HCT116 (cell line): ENCODE data around the gene TTLL7. TPM values are rescaled to one million over a fixed set of nuclear protein-coding genes. Genes with fewer than 3 reads are reported as not detected.

ENCODE experiments used
- ATAC-seq: fragments of 200-7000 bp; cut with Tn5 transposase; 2 replicates; pipeline ENCODE4 v1.9.1; 2020; ENCODE audit warnings: mild to moderate bottlenecking, moderate library complexity
- BruUV-seq: library from RNA; stranded (reverse); fragments of 400-500 nt; replicated peaks from 2 replicates; lab custom pipeline; 2021; lab: Mats Ljungman, UMichigan
- CTCF ChIA-PET: fragments of 300-600 bp; sonication (Branson Sonifier 250); formaldehyde crosslinking; loops from one replicate; lab custom pipeline; 2021; ENCODE audit warnings: antibody characterized with exemption; lab: Charles Lee
- POLR2A ChIA-PET: fragments of 300-600, 350-600 bp; sonication (Branson Sonifier 250); formaldehyde crosslinking; loops from one replicate; lab custom pipeline; 2021; ENCODE audit warnings: antibody characterized with exemption; lab: Charles Lee
- RAD21 ChIA-PET, 2 experiments: fragments of 300-600 bp; sonication (Branson Sonifier 250); formaldehyde crosslinking; loops; one replicate each; lab custom pipeline; 2023; ENCODE audit warnings: low total read pairs in 2 of 2; ENCODE audit not compliant: uncharacterized antibody in 2 of 2, unreplicated experiment in 2 of 2, low non-redundant PET in 1 of 2; lab: Charles Lee
- DNase-seq: peaks from one replicate; pipeline ENCODE4 v3.0.0-alpha.2; 2010; ENCODE audit warnings: low read depth, low spot score
- H2AFZ ChIP-seq: fragments of 200-600 bp; shearing (Covaris generic), sonication (generic); 2 replicates; pipeline ENCODE4 v1.6.1; 2017; ENCODE audit warnings: low read depth, mixed run types, mixed read lengths, antibody characterized with exemption, low read length; ENCODE audit not compliant: poor library complexity, severe bottlenecking
- H3K27ac ChIP-seq: 2 replicates; pipeline ENCODE4 v1.5.1; 2012; ENCODE audit warnings: low read depth, low read length
- H3K27me3 ChIP-seq: fragments of 200-600 bp; sonication (generic); 2 replicates; pipeline ENCODE4 v1.6.1; 2016; ENCODE audit warnings: mixed run types, low read length, mixed read lengths; ENCODE audit not compliant: insufficient read depth
- H3K36me3 ChIP-seq, 2 experiments: fragments of 200-500 bp in 1 of 2; fragments of 200-600 bp in 1 of 2; sonication (Bioruptor generic) in 1 of 2; sonication (generic) in 1 of 2; 2 replicates each; pipeline versions ENCODE4 v1.5.1 to v1.6.1; 2014 to 2016; ENCODE audit warnings: low read length in 2 of 2, inconsistent platforms in 1 of 2, mixed read lengths in 1 of 2, mixed run types in 1 of 2; ENCODE audit not compliant: insufficient read depth in 2 of 2, control insufficient read depth in 1 of 2
- H3K4me1 ChIP-seq, 2 experiments: fragments of 200-600 bp in 1 of 2; sonication (generic) in 1 of 2; 2 replicates each; pipeline versions ENCODE4 v1.5.1 to v1.6.1; 2012 to 2017; ENCODE audit warnings: low read length in 2 of 2, inconsistent platforms in 1 of 2, mild to moderate bottlenecking in 1 of 2, mixed read lengths in 1 of 2, mixed run types in 1 of 2, moderate library complexity in 1 of 2; ENCODE audit not compliant: insufficient read depth in 2 of 2, control insufficient read depth in 1 of 2
- H3K4me2 ChIP-seq: fragments of 200-600 bp; sonication (generic); 2 replicates; pipeline ENCODE4 v1.6.1; 2017; ENCODE audit warnings: mixed run types, low read length, mixed read lengths
- H3K4me3 ChIP-seq, 2 experiments: fragments of 200-600 bp in 1 of 2; sonication (generic) in 1 of 2; replicated peaks in 1 of 2; 2 replicates each; pipeline ENCODE4 v1.5.1; 2011 to 2016; ENCODE audit warnings: low read length in 2 of 2, control low read depth in 1 of 2, low read depth in 1 of 2, mild to moderate bottlenecking in 1 of 2, mixed read lengths in 1 of 2, mixed run types in 1 of 2
- H3K79me2 ChIP-seq: fragments of 200-600 bp; sonication (generic); 2 replicates; pipeline ENCODE4 v1.6.1; 2017; ENCODE audit warnings: mild to moderate bottlenecking, mixed run types, low read length, moderate library complexity, mixed read lengths; ENCODE audit not compliant: insufficient read depth
- H3K9ac ChIP-seq: fragments of 200-600 bp; sonication (generic); 2 replicates; pipeline ENCODE4 v1.6.1; 2016; ENCODE audit warnings: low read length, mixed read lengths
- H3K9me2 ChIP-seq: fragments of 200-600 bp; sonication (generic), shearing (Covaris generic); 2 replicates; pipeline ENCODE4 v1.6.1; 2017; ENCODE audit warnings: mixed run types, mild to moderate bottlenecking, moderate library complexity; ENCODE audit not compliant: insufficient read depth
- H3K9me3 ChIP-seq, 2 experiments: fragments of 200-500 bp in 1 of 2; fragments of 200-600 bp in 1 of 2; sonication (Bioruptor generic) in 1 of 2; sonication (generic) in 1 of 2; 2 replicates each; pipeline ENCODE4 v1.6.1; 2014 to 2017; ENCODE audit warnings: low read length in 2 of 2, mixed read lengths in 2 of 2, inconsistent platforms in 1 of 2, low read depth in 1 of 2, mild to moderate bottlenecking in 1 of 2, mixed run types in 1 of 2, moderate library complexity in 1 of 2; ENCODE audit not compliant: control insufficient read depth in 1 of 2, insufficient read depth in 1 of 2
- H4K20me1 ChIP-seq: fragments of 200-600 bp; sonication (generic), shearing (Covaris generic); 2 replicates; pipeline ENCODE4 v1.6.1; 2017; ENCODE audit warnings: mixed run types, mild to moderate bottlenecking, moderate library complexity; ENCODE audit not compliant: insufficient read depth
- CBX3 ChIP-seq: IDR thresholded peaks from 2 replicates; pipeline ENCODE4 v1.6.1; 2012; ENCODE audit warnings: low read depth
- CEBPB ChIP-seq: IDR thresholded peaks from 2 replicates; pipeline ENCODE4 v1.6.1; 2012; ENCODE audit warnings: low read depth
- EGR1 ChIP-seq: IDR thresholded peaks from 2 replicates; pipeline ENCODE4 v1.6.1; 2012; ENCODE audit warnings: low read depth
- EZH2 ChIP-seq: fragments of 200-600 bp; sonication (generic); IDR thresholded peaks from 2 replicates; pipeline ENCODE4 v1.6.1; 2017; ENCODE audit warnings: antibody characterized with exemption, mixed run types
- JUND ChIP-seq: IDR thresholded peaks from 2 replicates; pipeline ENCODE4 v1.6.1; 2012
- MAX ChIP-seq: IDR thresholded peaks from 2 replicates; pipeline ENCODE4 v1.6.1; 2012
- SIN3A ChIP-seq: IDR thresholded peaks from 2 replicates; pipeline ENCODE4 v1.6.1; 2012; ENCODE audit warnings: low read depth
- SP1 ChIP-seq: IDR thresholded peaks from 2 replicates; pipeline ENCODE4 v1.6.1; 2012; ENCODE audit warnings: low read depth
- SRF ChIP-seq: IDR thresholded peaks from 2 replicates; pipeline ENCODE4 v1.6.1; 2012; ENCODE audit warnings: low read depth
- ZFX ChIP-seq: fragments of 450-650 bp; IDR thresholded peaks from 2 replicates; pipeline ENCODE4 v1.6.1; 2017
- intact Hi-C: fragments of 100-400 bp; cut with micrococcal nuclease; formaldehyde crosslinking; loops from 2 replicates; pipeline ENCODE4 v1.10.0; 2022
- total RNA-seq: library from RNA; stranded (reverse); gene quantifications from one replicate; pipeline ENCODE4 v1.2.1, GENCODE V29; 2021; ENCODE audit not compliant: unreplicated experiment
- TF ChIP-seq, protein P1 (sequence below): IDR thresholded peaks from 2 replicates; pipeline ENCODE4 v1.6.1; 2011; ENCODE audit warnings: mild to moderate bottlenecking, low read length, moderate library complexity; ENCODE audit not compliant: insufficient replicate concordance; ENCODE audit errors: extremely low read depth
- TF ChIP-seq, protein P2 (sequence below): IDR thresholded peaks from 2 replicates; pipeline ENCODE4 v1.6.1; 2012; ENCODE audit warnings: low read depth

Gene TTLL7
- total RNA-seq, 1 experiment from 2014 or later, result 21.2 TPM

- TF ChIP-seq, protein P1, sequence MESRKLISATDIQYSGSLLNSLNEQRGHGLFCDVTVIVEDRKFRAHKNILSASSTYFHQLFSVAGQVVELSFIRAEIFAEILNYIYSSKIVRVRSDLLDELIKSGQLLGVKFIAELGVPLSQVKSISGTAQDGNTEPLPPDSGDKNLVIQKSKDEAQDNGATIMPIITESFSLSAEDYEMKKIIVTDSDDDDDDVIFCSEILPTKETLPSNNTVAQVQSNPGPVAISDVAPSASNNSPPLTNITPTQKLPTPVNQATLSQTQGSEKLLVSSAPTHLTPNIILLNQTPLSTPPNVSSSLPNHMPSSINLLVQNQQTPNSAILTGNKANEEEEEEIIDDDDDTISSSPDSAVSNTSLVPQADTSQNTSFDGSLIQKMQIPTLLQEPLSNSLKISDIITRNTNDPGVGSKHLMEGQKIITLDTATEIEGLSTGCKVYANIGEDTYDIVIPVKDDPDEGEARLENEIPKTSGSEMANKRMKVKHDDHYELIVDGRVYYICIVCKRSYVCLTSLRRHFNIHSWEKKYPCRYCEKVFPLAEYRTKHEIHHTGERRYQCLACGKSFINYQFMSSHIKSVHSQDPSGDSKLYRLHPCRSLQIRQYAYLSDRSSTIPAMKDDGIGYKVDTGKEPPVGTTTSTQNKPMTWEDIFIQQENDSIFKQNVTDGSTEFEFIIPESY, result no peak
- TF ChIP-seq EGR1 (no peak), CEBPB (no peak), SIN3A (no peak), JUND (no peak), ZFX (no peak), CBX3 (no peak), SRF (no peak)
Observed at GRCh38 chr1:83998205-83998497, 781 bp downstream of the TTLL7 start (continued).

DNA sequence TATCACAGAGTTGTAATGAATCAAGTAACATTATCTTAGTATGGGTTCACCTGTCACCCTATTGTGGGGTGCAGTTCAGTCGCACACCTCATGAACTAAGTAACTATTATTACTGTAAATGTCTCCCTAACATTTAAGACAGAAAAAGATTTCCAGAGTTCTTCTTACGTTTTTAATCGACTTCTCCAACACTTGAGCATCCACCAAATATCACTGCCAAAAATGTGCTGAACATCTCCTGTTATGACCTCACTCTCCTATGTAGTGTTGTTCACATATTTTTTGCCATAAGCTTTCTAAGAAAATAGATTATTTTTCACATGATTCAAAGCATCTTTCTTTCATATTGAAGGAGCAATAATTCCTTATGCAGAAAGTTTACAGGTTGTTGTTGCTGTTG, 1.3 kb downstream of the TTLL7 start:
- intact Hi-C loops, result loop anchor here (5.0 kb wide), 1 partner anchor 120 kb away; no protein-coding TSS in a partner anchor
- H3K4me2 ChIP-seq, result peak overlapping the region; percentile 92; the same call in 1 of the 2 replicates
- TF ChIP-seq JUND, result no peak
- TF ChIP-seq EZH2, result no peak
- no peak for TF ChIP-seq ZFX
- no peak for TF ChIP-seq SIN3A
- no peak for TF ChIP-seq EGR1
- TF ChIP-seq CEBPB, result no peak
- TF ChIP-seq SP1, result no peak
- TF ChIP-seq, protein P2, sequence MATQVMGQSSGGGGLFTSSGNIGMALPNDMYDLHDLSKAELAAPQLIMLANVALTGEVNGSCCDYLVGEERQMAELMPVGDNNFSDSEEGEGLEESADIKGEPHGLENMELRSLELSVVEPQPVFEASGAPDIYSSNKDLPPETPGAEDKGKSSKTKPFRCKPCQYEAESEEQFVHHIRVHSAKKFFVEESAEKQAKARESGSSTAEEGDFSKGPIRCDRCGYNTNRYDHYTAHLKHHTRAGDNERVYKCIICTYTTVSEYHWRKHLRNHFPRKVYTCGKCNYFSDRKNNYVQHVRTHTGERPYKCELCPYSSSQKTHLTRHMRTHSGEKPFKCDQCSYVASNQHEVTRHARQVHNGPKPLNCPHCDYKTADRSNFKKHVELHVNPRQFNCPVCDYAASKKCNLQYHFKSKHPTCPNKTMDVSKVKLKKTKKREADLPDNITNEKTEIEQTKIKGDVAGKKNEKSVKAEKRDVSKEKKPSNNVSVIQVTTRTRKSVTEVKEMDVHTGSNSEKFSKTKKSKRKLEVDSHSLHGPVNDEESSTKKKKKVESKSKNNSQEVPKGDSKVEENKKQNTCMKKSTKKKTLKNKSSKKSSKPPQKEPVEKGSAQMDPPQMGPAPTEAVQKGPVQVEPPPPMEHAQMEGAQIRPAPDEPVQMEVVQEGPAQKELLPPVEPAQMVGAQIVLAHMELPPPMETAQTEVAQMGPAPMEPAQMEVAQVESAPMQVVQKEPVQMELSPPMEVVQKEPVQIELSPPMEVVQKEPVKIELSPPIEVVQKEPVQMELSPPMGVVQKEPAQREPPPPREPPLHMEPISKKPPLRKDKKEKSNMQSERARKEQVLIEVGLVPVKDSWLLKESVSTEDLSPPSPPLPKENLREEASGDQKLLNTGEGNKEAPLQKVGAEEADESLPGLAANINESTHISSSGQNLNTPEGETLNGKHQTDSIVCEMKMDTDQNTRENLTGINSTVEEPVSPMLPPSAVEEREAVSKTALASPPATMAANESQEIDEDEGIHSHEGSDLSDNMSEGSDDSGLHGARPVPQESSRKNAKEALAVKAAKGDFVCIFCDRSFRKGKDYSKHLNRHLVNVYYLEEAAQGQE, result no peak
- no peak for TF ChIP-seq MAX
- 0 out of 2 replicates have a peak, but pooled peaks cover 9% of the 10 kb centered on the region for H3K79me2 ChIP-seq
- ChIA-PET POLR2A (no interaction called here), RAD21 (no interaction called here), CTCF (no interaction called here)
- DNase-seq (no peak), ATAC-seq (no peak)
- H3K4me3 ChIP-seq, result no peak overlapping the region
- no TSS peak for BruUV-seq
- peaks cover 6 to 17% of the 10 kb centered on the region in 2 experiments; a peak in 3 of 4 replicates for H3K4me1 ChIP-seq
- H3K9me2 ChIP-seq, result no peaks in the 10 kb centered on the region; the same call in 1 of the 2 replicates
- H2AFZ ChIP-seq, result no peak overlapping the region
- H3K9me3 ChIP-seq, result no peaks in the 10 kb centered on the region
- no peak overlapping the region for H3K27ac ChIP-seq
- H3K27me3 ChIP-seq, result no peaks in the 10 kb centered on the region
- H3K36me3 ChIP-seq, result no peaks in the 10 kb centered on the region
- H4K20me1 ChIP-seq, result no peaks in the 10 kb centered on the region
- H3K9ac ChIP-seq, result no peak overlapping the region
